HEK293 (cell line): ENCODE data around the gene PDLIM5.

ENCODE experiments used
- TCF7L2 ChIP-seq: IDR thresholded peaks from 2 replicates; pipeline ENCODE4 v1.6.1; 2011; ENCODE audit warnings: low read depth, mild to moderate bottlenecking, inconsistent platforms, low read length, moderate library complexity, borderline replicate concordance
- ZNF157 ChIP-seq: fragments of 450-650 bp; formaldehyde crosslinking; IDR thresholded peaks from 2 replicates; pipeline ENCODE4 v1.5.1; 2016; ENCODE audit warnings: missing biosample characterization, missing genetic modification characterization
- ZNF513 ChIP-seq: fragments of 450-650 bp; IDR thresholded peaks from 2 replicates; pipeline ENCODE4 v1.5.1; 2018; ENCODE audit warnings: missing biosample characterization, missing genetic modification characterization
- ZXDB ChIP-seq: fragments of 450-650 bp; formaldehyde crosslinking; IDR thresholded peaks from 2 replicates; pipeline ENCODE4 v1.5.1; 2016; ENCODE audit warnings: missing biosample characterization, missing genetic modification characterization
- TF ChIP-seq, protein P1 (sequence below): sonication (generic); formaldehyde crosslinking; IDR thresholded peaks from 2 replicates; pipeline ENCODE4 v1.8.1; 2022; ENCODE audit warnings: mild to moderate bottlenecking, moderate library complexity, missing genetic modification reagents

- TF ChIP-seq ZXDB (tag by site-specific recombination) (no peak), ZNF513 (tag by site-specific recombination) (no peak), TCF7L2 (no peak), ZNF157 (tag by site-specific recombination) (no peak)
- TF ChIP-seq, protein P1, sequence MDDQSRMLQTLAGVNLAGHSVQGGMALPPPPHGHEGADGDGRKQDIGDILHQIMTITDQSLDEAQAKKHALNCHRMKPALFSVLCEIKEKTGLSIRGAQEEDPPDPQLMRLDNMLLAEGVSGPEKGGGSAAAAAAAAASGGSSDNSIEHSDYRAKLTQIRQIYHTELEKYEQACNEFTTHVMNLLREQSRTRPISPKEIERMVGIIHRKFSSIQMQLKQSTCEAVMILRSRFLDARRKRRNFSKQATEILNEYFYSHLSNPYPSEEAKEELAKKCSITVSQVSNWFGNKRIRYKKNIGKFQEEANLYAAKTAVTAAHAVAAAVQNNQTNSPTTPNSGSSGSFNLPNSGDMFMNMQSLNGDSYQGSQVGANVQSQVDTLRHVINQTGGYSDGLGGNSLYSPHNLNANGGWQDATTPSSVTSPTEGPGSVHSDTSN, result no peak
Observed at GRCh38 chr4:94462572-94462971, 10.8 kb downstream of the PDLIM5 start.
